ENCODE results near the gene TMEM150B. TPM values are rescaled to one million over a fixed set of nuclear protein-coding genes. Genes with fewer than 3 reads are reported as not detected.

TMEM150B gene
- total and polyA plus RNA-seq, 9 of the 15 experiments (the other 6 are each of a cell fraction or from before 2014, with no cell fraction given), result 0.47 to 1.3 (median 0.74) TPM; not detected in 2

GRCh38 chr19:55325172-55325571 lies at the start of gene TMEM150B (continued):
- no peak for TF ChIP-seq ZNF318 (IDR thresholded peaks at IDR 0.05; ENCODE audit: borderline replicate concordance in 1 of 2, low read depth in 1 of 2)
- TF ChIP-seq, protein P1, sequence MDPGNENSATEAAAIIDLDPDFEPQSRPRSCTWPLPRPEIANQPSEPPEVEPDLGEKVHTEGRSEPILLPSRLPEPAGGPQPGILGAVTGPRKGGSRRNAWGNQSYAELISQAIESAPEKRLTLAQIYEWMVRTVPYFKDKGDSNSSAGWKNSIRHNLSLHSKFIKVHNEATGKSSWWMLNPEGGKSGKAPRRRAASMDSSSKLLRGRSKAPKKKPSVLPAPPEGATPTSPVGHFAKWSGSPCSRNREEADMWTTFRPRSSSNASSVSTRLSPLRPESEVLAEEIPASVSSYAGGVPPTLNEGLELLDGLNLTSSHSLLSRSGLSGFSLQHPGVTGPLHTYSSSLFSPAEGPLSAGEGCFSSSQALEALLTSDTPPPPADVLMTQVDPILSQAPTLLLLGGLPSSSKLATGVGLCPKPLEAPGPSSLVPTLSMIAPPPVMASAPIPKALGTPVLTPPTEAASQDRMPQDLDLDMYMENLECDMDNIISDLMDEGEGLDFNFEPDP (CRISPR knock-in tag; IDR thresholded peaks at IDR 0.05), result no peak
- TF ChIP-seq, protein P2, sequence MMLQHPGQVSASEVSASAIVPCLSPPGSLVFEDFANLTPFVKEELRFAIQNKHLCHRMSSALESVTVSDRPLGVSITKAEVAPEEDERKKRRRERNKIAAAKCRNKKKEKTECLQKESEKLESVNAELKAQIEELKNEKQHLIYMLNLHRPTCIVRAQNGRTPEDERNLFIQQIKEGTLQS (IDR thresholded peaks at IDR 0.05), result no peak
- TF ChIP-seq, protein P2 (CRISPR knock-in tag; conservative IDR thresholded peaks at IDR 0.05), result no peak
- TF ChIP-seq, protein P3, sequence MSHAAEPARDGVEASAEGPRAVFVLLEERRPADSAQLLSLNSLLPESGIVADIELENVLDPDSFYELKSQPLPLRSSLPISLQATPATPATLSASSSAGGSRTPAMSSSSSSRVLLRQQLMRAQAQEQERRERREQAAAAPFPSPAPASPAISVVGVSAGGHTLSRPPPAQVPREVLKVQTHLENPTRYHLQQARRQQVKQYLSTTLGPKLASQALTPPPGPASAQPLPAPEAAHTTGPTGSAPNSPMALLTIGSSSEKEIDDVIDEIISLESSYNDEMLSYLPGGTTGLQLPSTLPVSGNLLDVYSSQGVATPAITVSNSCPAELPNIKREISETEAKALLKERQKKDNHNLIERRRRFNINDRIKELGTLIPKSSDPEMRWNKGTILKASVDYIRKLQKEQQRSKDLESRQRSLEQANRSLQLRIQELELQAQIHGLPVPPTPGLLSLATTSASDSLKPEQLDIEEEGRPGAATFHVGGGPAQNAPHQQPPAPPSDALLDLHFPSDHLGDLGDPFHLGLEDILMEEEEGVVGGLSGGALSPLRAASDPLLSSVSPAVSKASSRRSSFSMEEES (CRISPR knock-in tag; IDR thresholded peaks at IDR 0.05), result no peak
- TF ChIP-seq ASH1L (IDR thresholded peaks at IDR 0.05; ENCODE audit: borderline replicate concordance, low read depth, partially characterized antibody), result no peak
- no peak for TF ChIP-seq ZSCAN29 (IDR thresholded peaks at IDR 0.05)
- no peak for TF ChIP-seq ZBTB11 (CRISPR knock-in tag; IDR thresholded peaks at IDR 0.05)
- TF ChIP-seq ZNF140 (CRISPR knock-in tag; IDR thresholded peaks at IDR 0.05), result no peak
- no peak for TF ChIP-seq RBM14 (IDR thresholded peaks at IDR 0.05; ENCODE audit: borderline replicate concordance, insufficient read depth, low read depth, low read length)
- TF ChIP-seq SMC3 (conservative IDR thresholded peaks at IDR 0.05; ENCODE audit: insufficient read depth, low read depth, low read length), result no peak

Data from K562 (cell line).